Peyer's patch (tissue), 4 donors: ENCODE data around the gene TSPAN16. TPM values are rescaled to one million over a fixed set of nuclear protein-coding genes. Genes with fewer than 3 reads are reported as not detected.
"Not testable (repeated sequence)": the region's sequence is repeated elsewhere in the genome, so short reads cannot be mapped to it uniquely, and the experiment has no call there.

Experiments
- DNase-seq, 3 donors: peaks; one replicate each; pipeline ENCODE4 v3.0.0-alpha.2; 2017 to 2019
- H3K27ac ChIP-seq, 4 donors: fragments of 200-600 bp; sonication (generic); one replicate each; pipeline ENCODE4 v1.5.1; 2016 to 2019
- H3K27me3 ChIP-seq, 2 donors: fragments of 200-600 bp; sonication (generic); one replicate each; pipeline ENCODE4 v1.5.1; 2019
- H3K36me3 ChIP-seq, 3 donors: fragments of 200-600 bp; sonication (generic); one replicate each; pipeline ENCODE4 v1.5.1; 2016 to 2019
- H3K4me1 ChIP-seq, 4 donors: fragments of 200-600 bp; sonication (generic); one replicate each; pipeline ENCODE4 v1.5.1; 2016 to 2019
- H3K4me3 ChIP-seq, 4 donors: fragments of 200-600 bp; sonication (generic); 1 replicate in 3 of 4; 2 replicates in 1 of 4; pipeline ENCODE4 v1.5.1; 2016 to 2019; ENCODE audit warnings: mild to moderate bottlenecking in 1 of 4
- H3K9me3 ChIP-seq, 4 donors: fragments of 200-600 bp; sonication (generic); one replicate each; pipeline ENCODE4 v1.5.1; 2016 to 2019; ENCODE audit warnings: mild to moderate bottlenecking in 1 of 4
- CTCF ChIP-seq, 6 experiments: fragments of 450-650 bp in 4 of 6; fragments of 200-600 bp in 2 of 6; sonication (generic) in 1 of 6; IDR thresholded peaks; one replicate each; pipeline ENCODE4 v1.5.1; 2017 to 2019; ENCODE audit warnings: antibody characterized with exemption in 6 of 6, mild to moderate bottlenecking in 3 of 6, moderate library complexity in 1 of 6
- POLR2A ChIP-seq, 2 donors: fragments of 450-650 bp; IDR thresholded peaks; one replicate each; pipeline ENCODE4 v1.5.1; 2017; ENCODE audit warnings: antibody characterized with exemption in 2 of 2, mild to moderate bottlenecking in 2 of 2, moderate library complexity in 2 of 2
- total RNA-seq, 4 donors: library from RNA; depleted of rRNA; stranded (reverse); fragments of >200 nt; gene quantifications; one replicate each; pipeline ENCODE4 v1.1.0, GENCODE V29; 2016

The TSPAN16 gene
- total RNA-seq, 4 donors from 2014 or later = not detected

- Histone ChIP-seq H3K4me1 (peaks cover 0 to 5% (median 0%) of the 10 kb centered on the region in 4 donors), H3K36me3 (no peaks in the 10 kb centered on the region), H3K27ac (no peak overlapping the region), H3K4me3 (no peak overlapping the region), H3K9me3 (no peaks in the 10 kb centered on the region), H3K27me3 (no peaks in the 10 kb centered on the region)
- TF ChIP-seq POLR2A (IDR thresholded peaks at IDR 0.05) = no peak
- no peak for TF ChIP-seq CTCF (IDR thresholded peaks at IDR 0.05)
- no peak for DNase-seq
These were observed 304 bp downstream of the TSPAN16 start for GRCh38 chr19:11296264-11296663.

- H3K27ac ChIP-seq = no peak overlapping the region
- H3K4me3 ChIP-seq = no peak overlapping the region
- no peaks in the 10 kb centered on the region for H3K9me3 ChIP-seq
- no peaks in the 10 kb centered on the region for H3K4me1 ChIP-seq
- no peaks in the 10 kb centered on the region for H3K36me3 ChIP-seq
- TF ChIP-seq CTCF (IDR thresholded peaks at IDR 0.05) (no peak), POLR2A (IDR thresholded peaks at IDR 0.05) (no peak)
- no peaks in the 10 kb centered on the region for H3K27me3 ChIP-seq
- no peak for DNase-seq
These were observed 4.2 kb downstream of the TSPAN16 start for GRCh38 chr19:11299946-11300810.

GRCh38 chr19:11300811-11301120 is 4.8 kb downstream of the TSPAN16 start:
- H3K4me3 ChIP-seq = no peak overlapping the region
- TF ChIP-seq POLR2A (IDR thresholded peaks at IDR 0.05) (no peak), CTCF (IDR thresholded peaks at IDR 0.05) (no peak)

GRCh38 chr19:11304936-11305335 is 9.0 kb downstream of the TSPAN16 start:
- H3K4me3 ChIP-seq = no peak overlapping the region
- H3K27ac ChIP-seq = no peak overlapping the region
- H3K9me3 ChIP-seq = no peaks in the 10 kb centered on the region
- H3K36me3 ChIP-seq = no peaks in the 10 kb centered on the region
- H3K27me3 ChIP-seq = no peaks in the 10 kb centered on the region
- no peaks in the 10 kb centered on the region for H3K4me1 ChIP-seq
- TF ChIP-seq POLR2A (IDR thresholded peaks at IDR 0.05) (no peak), CTCF (IDR thresholded peaks at IDR 0.05) (no peak)
- no peak for DNase-seq

More at GRCh38 chr19:11300811-11301120, 4.8 kb downstream of the TSPAN16 start:
- DNase-seq = no peak
- Histone ChIP-seq H3K27ac (no peak overlapping the region), H3K27me3 (no peaks in the 10 kb centered on the region), H3K9me3 (no peaks in the 10 kb centered on the region), H3K36me3 (no peaks in the 10 kb centered on the region), H3K4me1 (no peaks in the 10 kb centered on the region)

GRCh38 chr19:11306337-11306736 is 10.4 kb downstream of the TSPAN16 start:
- no peak for DNase-seq
- Histone ChIP-seq H3K9me3 (no peaks in the 10 kb centered on the region), H3K27me3 (no peaks in the 10 kb centered on the region), H3K36me3 (no peaks in the 10 kb centered on the region), H3K27ac (no peak overlapping the region), H3K4me3 (no peak overlapping the region), H3K4me1 (no peaks in the 10 kb centered on the region)
- TF ChIP-seq POLR2A (IDR thresholded peaks at IDR 0.05) (no peak), CTCF (IDR thresholded peaks at IDR 0.05) (no peak)

- peaks cover 0 to 22% (median 0%) of the 10 kb centered on the region in 4 donors for H3K4me1 ChIP-seq
- not testable (repeated sequence) for H3K4me3 ChIP-seq, H3K27me3 ChIP-seq, H3K27ac ChIP-seq, DNase-seq, H3K9me3 ChIP-seq, H3K36me3 ChIP-seq
These were observed 24.5 kb downstream of the TSPAN16 start for GRCh38 chr19:11320278-11320995.
